Pulmonary artery endothelial cell (primary cell): Measurements from ENCODE around the gene PAX6. TPM values are rescaled to one million over a fixed set of nuclear protein-coding genes. Genes with fewer than 3 reads are reported as not detected.

Source experiments
- DNase-seq: peaks from one replicate; pipeline ENCODE4 v3.0.0-alpha.2; 2011; ENCODE audit warnings: low read depth, low spot score
- total RNA-seq: library from RNA; depleted of rRNA; stranded (reverse); fragments of >200 nt; gene quantifications from 2 replicates; pipeline ENCODE4 v1.2.3, GENCODE V29; 2014

PAX6 gene
- total RNA-seq: 0.07 TPM in 1 of 2 replicates, not detected in the other

GRCh38 chr11:31810779-31811647 is at the start of gene PAX6:
Gene PAX6 (minus strand): TSS chr11:31811322. CDS start chr11:31806411, 4,911 bp downstream.
- DNase-seq: peak; percentile 10

DNA sequence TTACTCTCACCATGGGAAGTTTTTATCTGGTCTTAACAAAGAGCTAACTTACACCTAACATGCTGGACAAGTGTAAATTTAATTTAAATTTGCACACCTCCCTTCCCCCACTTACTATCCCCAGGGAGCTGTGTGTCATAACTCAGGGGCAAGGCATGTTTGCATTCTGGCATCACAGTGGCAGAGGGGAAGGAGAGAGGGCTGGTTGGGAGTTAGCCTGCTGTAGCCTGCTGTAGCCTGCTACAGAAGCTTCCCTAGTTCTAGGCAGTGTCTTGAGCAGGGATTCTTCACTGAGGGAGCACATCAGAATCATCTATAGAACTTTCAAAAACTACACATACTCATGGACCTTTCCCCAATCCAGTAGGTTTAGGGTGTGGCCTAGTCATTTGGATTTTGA is 49.3 kb upstream of the PAX6 start:
- no peak for DNase-seq

- no peak for DNase-seq
These were observed 45.1 kb upstream of the PAX6 start for GRCh38 chr11:31856248-31856647.

DNA sequence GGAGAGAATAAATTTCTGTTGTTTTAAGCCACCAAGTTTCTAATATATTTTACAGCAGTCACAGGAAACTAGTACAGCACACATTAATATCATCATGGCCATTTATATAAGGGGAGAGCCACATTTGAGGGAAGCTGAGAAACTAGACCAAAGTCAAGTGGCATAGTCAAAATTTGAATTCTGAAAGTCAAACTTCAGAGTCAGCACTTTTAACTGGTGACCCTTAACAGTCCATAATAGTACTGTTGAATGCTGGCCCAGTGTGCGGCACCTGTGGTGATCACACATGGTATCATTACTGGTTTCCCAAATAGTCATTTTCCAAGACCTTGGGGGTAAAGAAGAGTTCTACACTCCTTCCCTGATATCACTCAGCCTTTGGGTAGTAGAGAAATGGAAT is 44.3 kb upstream of the PAX6 start:
- DNase-seq: no peak

- DNase-seq: no peak
These were observed 39.2 kb upstream of the PAX6 start for GRCh38 chr11:31850365-31850764.

DNA sequence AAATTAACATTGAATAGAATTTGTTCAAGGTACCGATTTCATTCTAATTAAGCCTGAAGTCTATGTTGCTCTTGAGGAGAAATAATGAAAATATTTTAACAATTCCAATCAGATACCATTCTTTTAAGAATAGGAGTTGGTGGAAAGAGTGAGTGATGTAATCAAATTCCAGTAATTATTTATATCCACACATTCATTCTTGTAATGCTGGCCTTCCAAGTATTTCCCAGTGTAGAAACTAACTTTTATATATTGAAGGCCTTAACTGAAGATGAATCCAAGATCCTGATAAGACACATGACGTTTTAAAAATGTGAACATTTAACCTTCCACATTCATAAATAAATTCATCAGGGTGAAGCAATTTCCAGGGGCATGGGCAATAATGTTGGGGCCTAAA is 36.6 kb upstream of the PAX6 start:
- DNase-seq: no peak

GRCh38 chr11:31845331-31845730 is 34.2 kb upstream of the PAX6 start:
- DNase-seq: no peak

DNA sequence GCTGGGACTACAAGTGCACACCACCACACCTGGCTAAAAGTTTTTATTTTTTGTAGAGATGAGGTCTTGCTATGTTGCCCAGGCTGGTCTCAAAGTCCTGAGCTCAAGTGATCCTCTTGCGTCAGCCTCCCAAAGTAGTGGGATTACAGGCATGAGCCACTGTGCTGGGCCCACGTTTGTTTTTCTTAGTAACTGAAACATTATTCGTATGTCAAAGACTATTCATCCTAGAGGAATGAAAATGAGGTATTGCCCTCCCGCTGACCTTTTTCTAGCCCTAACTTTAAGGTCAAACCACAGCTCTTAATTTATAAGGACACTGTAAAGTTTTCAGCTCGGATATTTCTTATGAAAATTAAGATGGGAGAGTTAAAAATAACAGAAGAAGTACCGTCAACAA is 33.2 kb upstream of the PAX6 start:
- DNase-seq: no peak

- no peak for DNase-seq
These were observed 30.3 kb upstream of the PAX6 start for GRCh38 chr11:31841435-31841834.

DNA sequence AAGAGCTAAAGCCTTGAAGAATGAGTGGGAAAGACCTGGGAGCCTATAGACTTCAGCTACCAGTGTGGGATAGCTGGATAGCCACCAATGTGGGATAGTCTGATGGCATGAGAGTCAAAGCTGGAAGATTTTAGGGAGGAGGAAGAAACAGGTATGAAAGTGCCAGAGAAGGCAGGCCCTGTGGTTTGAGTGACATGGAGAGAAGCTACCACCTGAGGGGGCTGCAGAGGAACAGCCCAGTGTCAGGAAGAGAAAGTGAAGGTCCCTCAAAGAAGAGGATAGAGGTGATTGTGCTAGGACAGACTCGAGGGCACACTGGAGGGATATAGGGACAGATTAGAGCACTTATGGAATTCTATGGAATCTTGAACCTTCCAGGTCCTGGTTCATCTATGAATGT is 23.1 kb upstream of the PAX6 start:
- no peak for DNase-seq

DNA sequence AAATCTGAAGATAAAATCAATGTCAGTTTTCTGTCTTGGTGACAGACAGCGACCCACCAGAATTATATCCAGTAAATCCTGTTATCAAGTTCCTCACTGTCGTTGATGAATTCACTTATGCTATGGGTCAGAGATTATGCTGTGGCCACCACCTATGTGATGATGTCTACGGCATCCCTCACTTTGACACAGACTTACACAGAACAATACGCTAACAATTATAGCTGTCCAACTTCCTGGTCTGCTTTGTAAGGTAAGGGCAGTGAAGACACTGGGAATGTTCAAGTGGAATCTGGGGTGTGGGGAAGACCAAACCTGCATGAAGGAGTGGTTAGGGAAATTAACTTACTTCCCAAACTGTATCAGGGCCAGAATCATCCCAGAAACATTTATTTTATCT is 19.3 kb upstream of the PAX6 start:
- DNase-seq: no peak

- DNase-seq: no peak
These were observed 17.1 kb upstream of the PAX6 start for GRCh38 chr11:31828217-31828616.

GRCh38 chr11:31827455-31828206 is 16.5 kb upstream of the PAX6 start:
- DNase-seq: no peak

GRCh38 chr11:31826536-31827438 is 15.7 kb upstream of the PAX6 start:
- no peak for DNase-seq

DNA sequence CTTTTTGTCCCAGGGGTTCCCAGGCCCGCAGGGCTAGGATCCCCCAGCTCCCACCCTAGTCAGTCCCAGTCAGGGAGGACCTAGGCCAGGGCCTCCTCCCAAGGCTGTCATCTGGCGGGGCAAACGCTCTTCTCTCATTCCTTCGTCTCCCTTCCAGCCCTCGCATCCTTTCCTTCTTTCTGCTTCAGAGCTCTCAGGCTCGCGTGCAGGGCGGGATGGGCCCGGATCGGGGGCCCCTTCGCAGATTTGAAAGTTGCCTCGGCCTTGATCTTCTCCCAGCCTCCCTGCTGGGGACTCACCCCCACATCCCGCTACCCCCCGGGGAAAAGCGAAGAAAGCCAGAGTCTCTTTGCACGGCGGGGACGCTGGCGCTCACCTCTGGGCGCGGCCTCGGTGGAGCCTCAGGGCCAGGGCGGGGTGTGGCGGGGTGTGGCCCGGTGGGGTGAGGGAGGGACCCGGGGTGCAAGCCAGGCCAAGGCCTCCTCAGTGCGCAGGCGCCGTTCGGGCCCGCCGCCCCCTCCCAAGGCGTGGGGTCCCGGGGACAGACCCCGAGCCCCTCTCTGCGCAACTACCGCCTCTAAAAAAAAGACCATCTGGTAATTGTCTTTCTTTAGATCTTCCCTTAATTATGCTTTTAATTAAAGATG is 14.8 kb upstream of the PAX6 start:
- no peak for DNase-seq

DNA sequence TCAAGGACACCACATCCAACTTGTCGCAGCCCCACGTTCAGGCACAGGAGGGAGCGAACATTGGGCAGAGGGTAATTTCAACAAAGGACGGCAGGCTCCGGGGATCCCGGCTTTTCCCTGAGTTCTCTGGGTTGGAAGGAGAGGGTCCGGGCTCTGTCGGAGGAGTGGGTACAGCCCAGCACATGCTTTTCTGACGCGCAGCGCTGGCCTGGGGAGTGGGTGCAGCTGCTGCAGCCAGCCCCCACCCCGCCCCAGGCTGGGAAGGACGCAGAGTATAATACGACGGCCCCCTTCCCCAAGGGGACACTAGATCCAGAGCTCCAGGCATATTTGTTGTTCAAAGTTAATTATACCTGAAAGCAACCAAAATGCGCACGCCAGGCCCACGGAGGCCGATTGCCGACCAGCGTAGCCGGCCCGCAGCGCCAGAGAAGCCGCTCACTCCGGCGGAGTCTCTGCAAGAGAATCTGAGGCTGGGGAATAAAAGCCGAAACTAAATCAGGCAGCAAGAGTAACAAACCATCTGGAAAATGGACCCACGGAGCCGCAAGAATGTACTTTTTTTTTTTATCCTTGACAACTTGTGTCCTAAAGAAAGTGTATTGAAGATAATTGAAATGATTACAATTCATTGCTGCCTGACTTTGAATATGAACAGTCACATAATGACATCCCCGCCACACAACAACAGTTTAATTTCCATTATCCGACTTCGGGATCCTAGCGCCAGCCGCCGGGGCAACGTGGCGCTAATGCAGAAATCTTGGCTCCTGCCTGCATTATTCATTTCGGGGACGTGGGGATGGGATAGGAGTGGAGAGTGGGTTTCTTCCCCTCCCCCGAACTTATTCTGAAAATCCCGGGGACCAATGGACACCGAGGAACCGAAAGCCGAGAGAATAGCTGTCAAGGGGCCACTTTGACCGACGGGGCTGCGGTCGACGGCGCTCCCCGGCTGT is 14.0 kb upstream of the PAX6 start:
- DNase-seq: no peak

GRCh38 chr11:31824332-31824878 is 13.3 kb upstream of the PAX6 start:
- no peak for DNase-seq

DNA sequence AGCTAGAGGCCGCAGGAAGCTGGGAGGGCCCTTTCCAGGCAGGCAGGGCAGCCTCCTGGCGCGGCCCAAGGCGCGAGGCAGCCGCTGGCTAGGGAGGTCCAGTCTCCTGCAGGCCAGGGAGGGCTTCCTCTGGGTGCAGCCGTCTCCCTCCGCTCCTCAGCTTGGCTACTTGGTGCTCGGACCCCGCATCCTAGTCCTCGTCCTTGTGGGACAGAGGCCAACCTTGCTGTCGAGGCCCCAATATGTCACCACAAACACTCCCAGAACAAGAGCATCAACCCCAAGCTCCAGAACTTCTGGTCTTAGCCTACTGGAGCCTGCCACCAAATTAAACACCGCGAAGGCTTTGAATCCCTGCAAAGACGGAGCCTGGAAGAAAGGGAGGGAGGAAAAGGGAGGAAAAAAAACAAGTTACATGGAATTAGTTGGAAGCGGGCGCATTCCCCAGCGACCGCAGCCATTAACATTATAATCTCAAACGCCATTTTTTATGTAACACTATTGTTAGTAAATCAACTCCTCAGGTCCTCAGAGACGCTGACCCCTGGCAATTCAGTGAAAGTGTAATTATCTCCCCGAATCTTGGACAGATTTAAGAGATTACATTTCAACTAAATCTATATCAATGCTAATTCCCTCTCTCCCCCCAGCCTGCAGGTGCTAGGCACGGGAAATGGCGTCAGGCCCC is 12.7 kb upstream of the PAX6 start:
- no peak for DNase-seq
